ENCODE results near the gene FBLN2.
"Not testable (repeated sequence)": the region's sequence is repeated elsewhere in the genome, so short reads cannot be mapped to it uniquely, and the experiment has no call there.

FBLN2 gene

DNA sequence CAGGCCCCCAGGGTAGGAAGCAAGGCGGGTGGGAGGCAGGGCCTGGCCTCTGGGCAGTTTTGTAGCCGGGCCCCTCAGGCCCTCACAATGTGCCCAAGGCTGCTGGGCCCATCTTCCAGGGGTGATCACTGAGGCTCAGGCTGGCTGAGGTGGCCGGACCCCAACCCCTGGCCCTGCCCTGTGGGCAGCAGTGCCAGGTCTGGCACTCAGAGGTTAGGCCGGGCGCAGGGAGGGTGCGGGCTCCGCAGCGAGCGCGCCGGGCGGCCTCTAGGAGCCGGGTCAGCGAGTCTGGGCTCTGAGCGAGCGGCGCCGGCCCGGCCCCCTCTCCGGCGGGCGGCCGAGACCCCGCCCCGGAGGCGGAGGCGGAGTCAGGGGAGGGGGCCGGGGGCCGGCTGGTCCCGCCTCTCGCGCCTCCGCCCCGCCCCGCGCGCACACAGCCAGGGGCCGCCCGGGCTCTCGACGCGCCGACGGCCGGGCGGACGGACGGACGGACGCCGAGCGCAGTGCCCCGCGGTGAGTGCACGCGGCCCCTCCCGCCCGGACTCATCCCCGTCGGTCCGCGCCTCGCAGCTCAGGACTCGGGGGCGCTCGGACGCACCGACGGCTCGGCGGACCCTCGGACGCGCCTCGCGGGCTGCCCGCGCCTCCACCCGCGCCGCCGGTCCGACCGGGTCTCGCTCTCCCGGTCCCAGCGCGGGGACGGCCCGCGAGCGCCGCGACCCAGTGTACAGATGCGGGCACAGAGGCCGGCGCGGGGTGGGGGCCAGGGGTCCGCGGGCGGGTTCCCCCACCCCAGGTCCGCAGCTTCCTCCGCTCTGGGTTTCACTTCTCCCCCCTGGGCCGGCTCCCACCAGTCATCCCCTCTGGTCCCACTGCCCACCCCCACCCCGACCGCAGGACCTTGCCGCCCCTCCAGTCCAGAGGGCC lies at the start of gene FBLN2:
Gene FBLN2, plus strand, starts transcription at position 430 of the 927 bp plus-strand sequence. CDS start 21,231 bp downstream, outside the sequence.
- no peak for DNase-seq

DNA sequence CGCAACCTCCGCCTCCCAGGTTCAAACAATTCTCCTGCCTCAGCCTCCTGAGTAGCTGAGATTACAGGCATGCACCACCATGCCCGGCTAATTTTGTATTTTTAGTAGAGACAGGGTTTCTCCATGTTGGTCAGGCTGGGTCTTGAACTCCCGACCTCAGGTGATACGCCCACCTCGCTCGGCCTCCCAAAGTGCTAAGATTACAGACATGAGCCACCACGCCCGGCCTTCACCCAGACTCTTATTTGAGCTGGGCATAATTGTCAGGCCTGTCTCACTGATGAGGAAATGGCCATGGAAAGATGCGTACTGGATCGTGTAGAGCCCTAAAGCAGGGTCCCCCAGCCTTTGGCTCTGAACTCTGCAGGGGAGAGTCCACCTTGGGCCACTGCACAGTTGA lies 49.7 kb upstream of the FBLN2 start:
- DNase-seq: not testable (repeated sequence)

GRCh38 chr3:13500133-13500885 lies 48.6 kb upstream of the FBLN2 start:
- no peak for DNase-seq

DNA sequence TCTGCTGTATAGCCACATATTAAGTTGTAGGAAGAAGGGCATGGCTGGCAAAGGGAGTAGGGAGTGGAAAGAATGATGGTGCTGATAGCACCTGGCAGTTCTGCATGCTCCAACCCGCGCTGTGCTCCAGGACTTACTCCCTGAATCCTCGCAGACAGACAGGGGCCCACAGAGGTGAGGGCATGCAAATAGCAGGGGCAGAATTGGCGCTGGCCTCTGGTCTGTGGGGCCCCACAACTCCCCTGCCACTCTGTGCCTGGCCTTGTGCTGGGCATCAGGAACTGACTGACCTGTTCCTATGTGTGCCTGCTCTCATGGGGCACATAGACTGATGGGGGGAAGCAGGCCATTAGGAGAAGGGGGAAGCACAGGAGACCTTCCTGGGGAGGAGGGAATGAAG lies 47.9 kb upstream of the FBLN2 start:
- no peak for DNase-seq

GRCh38 chr3:13501521-13501920 lies 47.4 kb upstream of the FBLN2 start:
- DNase-seq: no peak

DNA sequence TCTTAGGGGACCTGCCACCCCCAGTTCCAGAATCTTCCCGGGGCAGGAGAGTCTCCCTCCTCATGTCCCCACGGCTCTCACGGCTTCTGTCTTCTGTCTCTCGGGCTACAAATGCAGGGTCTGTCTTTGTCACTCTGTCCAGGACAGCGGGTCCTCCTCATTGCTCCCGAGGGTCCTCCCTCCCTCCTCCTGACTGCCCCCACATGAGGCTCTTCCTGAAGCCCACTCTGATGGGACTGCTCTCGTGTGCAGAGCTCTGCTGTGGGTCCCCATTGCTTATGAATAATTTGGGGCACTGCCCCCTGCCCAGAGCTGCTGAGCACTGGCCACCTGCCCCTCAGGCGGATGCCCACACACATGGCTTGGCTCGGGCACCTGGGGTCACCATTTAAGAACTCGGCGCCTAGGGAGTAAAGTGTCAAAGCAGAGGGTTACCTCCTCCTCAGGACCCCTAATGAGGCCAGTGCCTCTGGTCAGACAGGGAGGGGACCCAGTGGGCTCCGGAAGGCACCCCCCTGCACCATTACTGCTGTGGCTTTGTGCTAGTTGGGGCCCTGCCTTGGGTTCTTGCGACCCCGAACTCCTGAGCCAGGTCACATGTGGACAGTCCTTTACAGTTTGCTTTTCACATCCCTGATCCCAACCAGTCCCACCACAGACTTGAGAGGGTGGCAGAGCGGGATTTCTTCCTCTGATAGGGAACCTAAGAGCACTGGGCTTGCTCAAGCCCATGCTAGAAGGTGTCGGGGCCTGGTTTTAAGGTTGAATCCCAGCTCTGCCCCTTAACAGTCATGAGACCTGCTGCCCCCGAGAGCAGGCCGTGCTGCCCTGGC lies 46.8 kb upstream of the FBLN2 start:
- no peak for DNase-seq

- no peak for DNase-seq
These were observed 46.2 kb upstream of the FBLN2 start for GRCh38 chr3:13502791-13503060.

- no peak for DNase-seq
These were observed 44.6 kb upstream of the FBLN2 start for GRCh38 chr3:13504161-13504831.

GRCh38 chr3:13505147-13506130 lies 43.5 kb upstream of the FBLN2 start:
- DNase-seq: no peak

DNA sequence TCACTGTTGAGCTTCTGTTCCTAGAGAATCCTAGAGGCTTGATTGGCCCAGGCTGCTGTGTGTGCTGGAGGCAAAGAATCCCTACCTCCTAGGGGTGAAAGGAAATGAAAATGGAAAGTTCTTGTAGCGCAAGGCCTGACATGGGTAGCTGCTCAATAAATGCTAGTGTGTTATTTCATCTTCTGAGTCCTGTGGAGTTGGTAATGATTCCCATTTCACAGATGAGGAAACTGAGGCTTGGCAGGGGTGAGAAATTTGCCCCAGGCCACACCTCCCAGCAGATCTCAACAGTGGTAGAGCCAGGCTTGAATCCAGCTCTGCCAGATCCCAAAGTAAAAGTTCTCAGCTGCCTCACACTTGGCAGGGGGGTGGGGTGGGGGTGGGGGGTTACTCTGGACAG lies 42.7 kb upstream of the FBLN2 start:
- no peak for DNase-seq

GRCh38 chr3:13506680-13507079 lies 42.2 kb upstream of the FBLN2 start:
- DNase-seq: no peak

DNA sequence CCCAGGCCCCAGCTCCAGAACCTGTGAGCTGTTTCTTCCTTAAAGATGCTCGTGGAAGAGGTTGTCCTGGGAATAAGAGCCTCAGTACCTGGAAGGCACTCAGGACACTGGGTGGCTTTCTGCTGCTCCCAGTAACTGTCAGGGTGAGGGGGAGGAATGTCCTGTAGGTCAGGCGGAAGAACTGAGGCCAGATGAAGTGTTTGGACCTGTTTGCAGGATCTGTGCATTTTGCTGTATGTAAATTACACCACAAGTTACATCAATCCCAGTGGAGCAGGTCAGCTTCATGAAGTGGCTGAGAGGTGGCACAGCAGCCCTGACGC lies 41.7 kb upstream of the FBLN2 start:
- no peak for DNase-seq

DNA sequence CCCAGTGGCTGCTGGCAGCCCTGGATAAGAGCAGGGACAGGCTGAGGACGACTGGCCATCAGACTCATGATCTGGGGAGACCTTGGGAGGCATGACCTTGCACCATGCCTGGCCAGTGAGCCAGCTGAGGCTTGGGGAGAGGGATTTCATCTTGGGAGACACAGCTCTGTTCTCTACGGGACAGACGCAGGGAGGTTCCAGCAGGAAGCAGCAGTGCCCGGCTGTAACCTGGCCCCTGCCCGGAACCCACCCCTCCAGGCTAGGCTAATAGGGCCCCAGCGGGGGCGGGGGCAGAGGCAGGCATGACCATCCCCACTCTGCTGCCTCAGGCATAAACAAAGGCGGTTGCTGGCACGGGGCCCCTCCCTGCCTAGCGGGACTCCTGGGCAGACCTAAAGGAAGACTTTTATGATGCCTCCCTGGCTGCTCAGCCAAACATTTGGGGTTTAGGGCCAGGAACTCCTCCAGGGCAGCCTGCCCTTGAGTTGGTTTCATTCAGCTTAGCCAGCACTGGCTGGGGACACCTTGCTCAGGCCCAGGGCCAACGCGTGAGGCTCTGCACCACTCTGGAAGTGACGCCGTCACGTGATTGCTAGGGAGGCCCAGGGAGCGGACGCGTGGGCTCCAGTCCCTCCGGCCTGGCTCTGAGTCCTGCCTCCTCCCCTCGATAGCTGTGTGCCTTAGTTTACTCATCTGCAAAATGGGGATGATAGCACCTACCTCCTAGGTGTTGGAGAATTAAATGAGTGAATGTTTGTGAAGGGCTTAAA lies 41.2 kb upstream of the FBLN2 start:
- DNase-seq: no peak

DNA sequence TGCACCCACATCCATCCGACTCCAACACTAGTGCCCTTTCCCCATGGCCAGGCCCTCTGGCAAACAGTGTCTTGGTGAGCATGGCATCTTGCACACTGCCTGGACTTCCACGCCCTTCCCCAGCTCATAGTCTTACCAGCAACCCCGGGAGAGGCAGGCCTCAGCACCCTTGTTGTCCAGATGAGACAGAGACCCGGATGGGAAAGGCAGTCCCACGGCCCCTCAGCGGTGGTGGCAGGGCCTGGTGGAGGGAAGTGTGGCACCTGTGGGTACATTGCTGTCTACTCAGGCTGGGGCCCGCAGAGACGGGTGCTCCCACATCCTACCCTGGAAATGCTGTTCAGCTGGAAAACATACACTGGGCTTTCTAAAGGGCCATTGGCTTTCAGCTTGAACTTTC lies 40.4 kb upstream of the FBLN2 start:
- no peak for DNase-seq

GRCh38 chr3:13509059-13509815 lies 39.7 kb upstream of the FBLN2 start:
- DNase-seq: no peak

DNA sequence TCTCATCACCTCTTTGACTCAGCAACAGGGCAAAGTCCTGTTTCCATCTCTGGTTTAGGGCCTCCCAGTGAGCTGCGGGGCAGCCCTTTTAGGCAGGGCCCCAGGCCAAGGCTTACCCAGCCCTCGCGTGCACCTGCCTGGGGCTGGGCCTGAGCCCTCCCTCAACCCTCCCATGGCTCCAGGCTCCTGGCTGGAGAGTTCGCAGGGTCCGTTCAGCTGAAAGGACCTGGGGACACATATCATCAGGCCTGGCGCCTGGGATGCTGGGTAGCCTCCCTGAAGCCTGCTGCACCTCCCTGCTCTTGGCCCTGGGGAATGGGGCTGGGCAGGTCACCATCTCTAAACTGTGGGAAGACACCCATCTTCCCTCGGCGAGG lies 39.1 kb upstream of the FBLN2 start:
- DNase-seq: no peak

GRCh38 chr3:13512451-13512850 lies 36.5 kb upstream of the FBLN2 start:
- DNase-seq: no peak

- no peak for DNase-seq
These were observed 35.6 kb upstream of the FBLN2 start for GRCh38 chr3:13513051-13513912.

DNA sequence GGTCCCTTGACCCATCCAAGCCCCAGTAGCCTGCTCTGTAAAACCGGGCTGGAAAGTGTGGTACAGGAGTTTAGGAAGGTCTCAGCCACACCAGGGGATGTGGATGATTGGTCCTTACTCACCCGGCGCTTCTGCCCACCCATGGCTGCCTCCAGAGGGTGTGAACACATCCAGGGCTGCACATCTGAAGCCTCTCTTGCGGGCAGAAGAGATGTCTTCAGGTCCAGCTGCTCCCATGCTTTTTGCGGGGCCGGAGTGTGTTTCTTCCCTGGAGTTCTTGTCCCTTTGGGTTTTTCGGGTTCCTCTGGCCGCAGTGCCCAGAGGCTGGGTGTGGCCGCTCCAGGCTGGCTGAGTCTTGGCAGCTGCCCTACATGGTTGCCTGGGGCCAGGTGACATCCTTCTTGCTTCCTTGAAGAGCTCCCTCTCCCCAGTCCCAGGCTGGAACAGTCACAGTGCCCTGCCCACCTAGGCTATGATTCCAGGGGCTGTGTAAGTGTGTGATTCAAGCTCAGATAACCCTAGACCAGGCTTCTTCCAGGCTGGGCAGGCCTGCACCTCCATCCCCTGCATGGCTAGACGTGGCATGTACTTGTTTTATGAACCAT lies 34.9 kb upstream of the FBLN2 start:
- DNase-seq: no peak

All from NCI-H1092 (cell line).